Measurements from ENCODE around the gene IGLL5.
"Not testable (repeated sequence)": the region's sequence is repeated elsewhere in the genome, so short reads cannot be mapped to it uniquely, and the experiment has no call there.

The IGLL5 gene

DNA sequence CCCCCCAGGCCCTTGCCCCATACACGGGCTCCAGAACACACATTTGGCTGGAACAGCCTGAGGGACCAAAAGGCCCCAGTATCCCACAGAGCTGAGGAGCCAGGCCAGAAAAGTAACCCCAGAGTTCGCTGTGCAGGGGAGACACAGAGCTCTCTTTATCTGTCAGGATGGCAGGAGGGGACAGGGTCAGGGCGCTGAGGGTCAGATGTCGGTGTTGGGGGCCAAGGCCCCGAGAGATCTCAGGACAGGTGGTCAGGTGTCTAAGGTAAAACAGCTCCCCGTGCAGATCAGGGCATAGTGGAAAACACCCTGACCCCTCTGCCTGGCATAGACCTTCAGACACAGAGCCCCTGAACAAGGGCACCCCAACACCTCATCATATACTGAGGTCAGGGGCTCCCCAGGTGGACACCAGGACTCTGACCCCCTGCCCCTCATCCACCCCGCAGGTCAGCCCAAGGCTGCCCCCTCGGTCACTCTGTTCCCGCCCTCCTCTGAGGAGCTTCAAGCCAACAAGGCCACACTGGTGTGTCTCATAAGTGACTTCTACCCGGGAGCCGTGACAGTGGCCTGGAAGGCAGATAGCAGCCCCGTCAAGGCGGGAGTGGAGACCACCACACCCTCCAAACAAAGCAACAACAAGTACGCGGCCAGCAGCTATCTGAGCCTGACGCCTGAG, 13.1 kb downstream of the IGLL5 start:
- H3K27me3 ChIP-seq (ENCODE audit: control insufficient read depth, insufficient read depth, low read length), result peaks cover 43% of the 10 kb centered on the region
- not testable (repeated sequence) for H3K4me1 ChIP-seq (ENCODE audit: control insufficient read depth, insufficient read depth, low read length); H3K9me3 ChIP-seq (ENCODE audit: control insufficient read depth, insufficient read depth, low read length); H3K4me3 ChIP-seq (ENCODE audit: low read depth, low read length); H3K9ac ChIP-seq (ENCODE audit: low read depth, low read length); H3K36me3 ChIP-seq (ENCODE audit: control insufficient read depth, insufficient read depth, low read length)

DNA sequence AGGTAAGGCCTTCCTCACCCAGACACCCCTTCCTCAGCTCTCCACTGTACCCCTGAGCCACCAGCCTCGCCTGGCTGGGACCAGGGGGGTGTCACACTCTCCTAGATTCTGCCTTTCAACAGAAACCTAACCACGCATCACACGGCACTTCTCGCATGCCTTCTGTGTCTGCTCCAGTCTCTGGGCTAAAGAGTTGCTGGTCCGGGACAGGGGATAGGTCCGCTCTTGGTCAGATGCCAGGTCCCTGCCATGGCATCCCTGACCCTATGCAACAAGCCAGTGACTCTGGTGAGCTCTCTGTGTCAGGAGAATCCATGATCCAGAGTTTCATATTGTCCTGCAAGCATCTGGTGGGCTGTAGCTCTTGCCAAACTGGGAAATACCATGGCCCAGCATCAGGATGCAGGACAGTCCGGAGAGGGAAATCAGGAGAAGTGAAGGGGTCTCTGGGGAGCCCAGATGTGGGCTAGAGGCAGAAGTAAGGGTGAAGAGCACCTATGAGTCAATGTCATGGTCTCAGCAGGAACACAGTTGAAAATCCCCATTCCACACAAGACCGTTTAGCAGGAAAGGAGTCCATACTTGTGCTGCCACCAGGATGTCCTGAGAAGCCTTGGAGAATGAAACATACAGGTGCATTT, 14.1 kb downstream of the IGLL5 start:
- Histone ChIP-seq H3K4me1 (ENCODE audit: control insufficient read depth, insufficient read depth, low read length) (no peaks in the 10 kb centered on the region), H3K9me3 (ENCODE audit: control insufficient read depth, insufficient read depth, low read length) (no peaks in the 10 kb centered on the region), H3K9ac (ENCODE audit: low read depth, low read length) (no peak overlapping the region), H3K27me3 (ENCODE audit: control insufficient read depth, insufficient read depth, low read length) (peaks cover 34% of the 10 kb centered on the region), H3K4me3 (ENCODE audit: low read depth, low read length) (no peak overlapping the region), H3K36me3 (ENCODE audit: control insufficient read depth, insufficient read depth, low read length) (no peaks in the 10 kb centered on the region)

DNA sequence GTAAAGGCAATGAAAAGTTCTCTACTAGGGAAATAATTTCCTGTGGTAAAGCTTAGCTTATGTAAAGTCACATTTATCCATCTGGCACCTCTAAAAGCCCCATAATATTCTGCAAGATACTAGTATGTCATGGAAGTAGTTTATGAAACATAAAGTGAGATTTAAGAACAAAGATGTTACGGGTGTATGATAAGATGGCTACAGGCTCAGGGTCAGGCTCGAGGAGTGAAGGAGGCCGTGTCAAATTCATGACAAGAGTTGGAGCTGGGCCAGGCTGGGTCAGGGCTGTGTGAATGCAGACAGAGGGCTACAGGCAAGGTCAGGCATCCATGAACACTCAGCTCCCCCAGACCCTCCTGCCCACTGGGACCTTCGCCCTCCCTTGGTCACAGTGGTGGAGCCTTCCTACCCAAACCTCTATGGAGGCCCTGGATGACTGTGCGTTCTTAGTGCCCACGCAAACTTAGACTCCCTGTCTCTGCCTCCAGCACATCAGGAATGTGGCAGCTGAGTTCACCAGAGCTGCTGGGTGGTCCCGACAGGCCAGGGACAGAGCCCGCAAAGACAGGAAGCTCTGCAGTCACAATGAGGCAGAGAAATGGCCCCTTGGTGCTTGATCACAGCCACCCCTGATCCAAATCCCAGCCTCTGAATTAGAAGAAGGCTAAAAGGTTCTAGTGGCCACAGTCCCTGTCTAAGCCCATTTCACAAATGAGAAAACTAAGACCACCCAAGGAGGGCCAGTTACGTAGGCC, 14.8 kb downstream of the IGLL5 start:
- H3K4me3 ChIP-seq (ENCODE audit: low read depth, low read length), result no peak overlapping the region
- no peaks in the 10 kb centered on the region for H3K4me1 ChIP-seq (ENCODE audit: control insufficient read depth, insufficient read depth, low read length)
- peaks cover 31% of the 10 kb centered on the region for H3K27me3 ChIP-seq (ENCODE audit: control insufficient read depth, insufficient read depth, low read length)
- H3K9ac ChIP-seq (ENCODE audit: low read depth, low read length), result no peak overlapping the region
- no peaks in the 10 kb centered on the region for H3K9me3 ChIP-seq (ENCODE audit: control insufficient read depth, insufficient read depth, low read length)
- no peaks in the 10 kb centered on the region for H3K36me3 ChIP-seq (ENCODE audit: control insufficient read depth, insufficient read depth, low read length)

DNA sequence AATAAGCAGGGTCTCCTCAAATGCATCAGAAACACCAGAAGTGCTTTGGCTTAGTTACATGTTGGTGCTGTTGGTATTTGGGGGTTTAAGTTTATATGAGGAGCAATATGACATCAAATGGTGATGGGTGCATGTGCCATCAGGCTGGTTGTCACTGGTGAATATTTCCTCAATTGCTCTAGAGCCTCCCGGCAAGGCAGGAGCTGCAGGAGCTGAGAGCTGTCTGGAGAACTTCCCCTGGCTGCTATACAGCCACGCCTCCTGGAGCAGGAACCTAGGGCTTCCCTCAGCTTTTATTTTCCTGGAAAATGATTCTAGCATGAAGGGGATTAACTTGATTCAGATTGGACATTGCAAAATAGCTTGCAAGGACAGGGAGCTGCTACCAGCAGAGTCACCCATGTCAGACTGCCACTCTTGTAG, 15.8 kb downstream of the IGLL5 start:
- no peak overlapping the region for H3K9ac ChIP-seq (ENCODE audit: low read depth, low read length)
- H3K27me3 ChIP-seq (ENCODE audit: control insufficient read depth, insufficient read depth, low read length), result peaks cover 29% of the 10 kb centered on the region
- H3K4me1 ChIP-seq (ENCODE audit: control insufficient read depth, insufficient read depth, low read length), result no peaks in the 10 kb centered on the region

DNA sequence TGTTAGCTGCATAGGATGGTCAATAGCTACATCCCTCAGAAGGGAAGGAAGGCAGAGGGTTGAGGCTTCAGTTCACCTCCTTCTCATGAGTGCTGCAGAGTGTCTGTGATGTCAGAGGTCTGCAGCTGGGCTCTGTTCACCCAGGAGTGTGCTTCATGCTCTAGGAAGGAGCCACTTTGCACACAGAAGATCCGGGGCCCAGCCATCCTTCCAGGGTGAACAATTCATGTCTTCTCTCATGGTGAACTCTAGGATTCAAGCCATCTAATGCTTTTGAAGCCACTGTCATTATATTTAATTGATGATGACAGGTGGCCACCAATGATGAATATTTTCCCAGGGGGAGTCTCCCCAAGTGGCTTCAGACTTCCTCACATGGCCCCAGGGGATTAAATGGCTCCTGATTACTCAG, 16.2 kb downstream of the IGLL5 start:
- not testable (repeated sequence) for H3K9ac ChIP-seq (ENCODE audit: low read depth, low read length)
- H3K27me3 ChIP-seq (ENCODE audit: control insufficient read depth, insufficient read depth, low read length), result peaks cover 29% of the 10 kb centered on the region

More for the DNA sequence above, 15.8 kb downstream of the IGLL5 start:
- no peaks in the 10 kb centered on the region for H3K9me3 ChIP-seq (ENCODE audit: control insufficient read depth, insufficient read depth, low read length)
- H3K4me3 ChIP-seq (ENCODE audit: low read depth, low read length), result no peak overlapping the region
- H3K36me3 ChIP-seq (ENCODE audit: control insufficient read depth, insufficient read depth, low read length), result no peaks in the 10 kb centered on the region

DNA sequence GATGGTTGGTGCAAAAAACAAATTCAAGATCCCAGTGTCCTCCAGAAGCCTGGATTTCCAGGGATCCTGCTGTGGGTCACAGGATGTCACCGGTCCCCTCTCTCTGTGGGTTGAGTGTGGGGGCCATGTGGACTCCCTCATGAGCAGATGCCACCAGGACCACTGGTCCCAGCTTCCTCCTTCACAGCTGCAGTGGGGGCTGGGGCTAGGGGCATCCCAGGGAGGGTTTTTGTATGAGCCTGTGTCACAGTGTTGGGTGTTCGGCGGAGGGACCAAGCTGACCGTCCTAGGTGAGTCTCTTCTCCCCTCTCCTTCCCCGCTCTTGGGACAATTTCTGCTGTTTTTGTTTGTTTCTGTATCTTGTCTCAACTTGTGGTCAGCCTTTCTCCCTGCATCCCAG, 17.1 kb downstream of the IGLL5 start:
- not testable (repeated sequence) for H3K9me3 ChIP-seq (ENCODE audit: control insufficient read depth, insufficient read depth, low read length); H3K4me3 ChIP-seq (ENCODE audit: low read depth, low read length); H3K36me3 ChIP-seq (ENCODE audit: control insufficient read depth, insufficient read depth, low read length); H3K4me1 ChIP-seq (ENCODE audit: control insufficient read depth, insufficient read depth, low read length); H3K9ac ChIP-seq (ENCODE audit: low read depth, low read length)
- H3K27me3 ChIP-seq (ENCODE audit: control insufficient read depth, insufficient read depth, low read length), result peaks cover 35% of the 10 kb centered on the region

More for the DNA sequence above, 16.2 kb downstream of the IGLL5 start:
- H3K9me3 ChIP-seq (ENCODE audit: control insufficient read depth, insufficient read depth, low read length); H3K36me3 ChIP-seq (ENCODE audit: control insufficient read depth, insufficient read depth, low read length); H3K4me1 ChIP-seq (ENCODE audit: control insufficient read depth, insufficient read depth, low read length); H3K4me3 ChIP-seq (ENCODE audit: low read depth, low read length): not testable (repeated sequence)

DNA sequence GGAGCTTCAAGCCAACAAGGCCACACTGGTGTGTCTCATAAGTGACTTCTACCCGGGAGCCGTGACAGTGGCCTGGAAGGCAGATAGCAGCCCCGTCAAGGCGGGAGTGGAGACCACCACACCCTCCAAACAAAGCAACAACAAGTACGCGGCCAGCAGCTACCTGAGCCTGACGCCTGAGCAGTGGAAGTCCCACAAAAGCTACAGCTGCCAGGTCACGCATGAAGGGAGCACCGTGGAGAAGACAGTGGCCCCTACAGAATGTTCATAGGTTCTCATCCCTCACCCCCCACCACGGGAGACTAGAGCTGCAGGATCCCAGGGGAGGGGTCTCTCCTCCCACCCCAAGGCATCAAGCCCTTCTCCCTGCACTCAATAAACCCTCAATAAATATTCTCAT, 18.8 kb downstream of the IGLL5 start:
- not testable (repeated sequence) for H3K9ac ChIP-seq (ENCODE audit: low read depth, low read length); H3K9me3 ChIP-seq (ENCODE audit: control insufficient read depth, insufficient read depth, low read length); H3K4me1 ChIP-seq (ENCODE audit: control insufficient read depth, insufficient read depth, low read length); H3K4me3 ChIP-seq (ENCODE audit: low read depth, low read length); H3K36me3 ChIP-seq (ENCODE audit: control insufficient read depth, insufficient read depth, low read length)
- H3K27me3 ChIP-seq (ENCODE audit: control insufficient read depth, insufficient read depth, low read length), result peaks cover 36% of the 10 kb centered on the region

DNA sequence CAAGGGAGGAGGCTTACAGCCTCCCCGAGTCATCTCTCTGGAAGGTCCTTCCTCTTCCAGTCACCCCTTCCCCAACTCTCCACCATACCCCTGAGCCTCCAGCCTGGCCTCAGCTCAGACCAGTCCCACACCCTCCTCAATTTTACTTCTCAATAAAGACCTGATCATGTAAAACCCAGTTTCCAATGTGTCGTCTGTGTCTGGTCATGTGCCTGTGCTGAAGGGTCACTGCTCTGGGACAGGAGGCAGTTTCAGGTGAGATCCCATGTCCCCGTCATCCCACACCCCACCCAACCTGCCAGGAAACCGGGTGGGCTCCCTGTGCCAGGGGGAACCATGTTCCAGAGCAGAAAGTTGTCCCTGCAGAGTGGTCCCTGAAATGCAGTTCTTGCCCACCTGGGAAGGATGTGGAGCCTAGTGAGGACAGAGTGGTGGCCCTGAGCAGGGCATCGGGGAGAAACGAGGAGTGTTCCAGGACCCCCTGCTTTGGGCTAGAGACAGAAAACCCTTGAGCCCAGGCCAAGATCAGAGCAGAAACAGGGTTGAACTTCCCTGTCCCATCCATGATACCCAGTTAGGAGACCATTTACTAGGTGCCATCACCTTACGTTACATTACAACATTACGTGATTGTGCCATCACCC, 19.4 kb downstream of the IGLL5 start:
- Histone ChIP-seq H3K27me3 (ENCODE audit: control insufficient read depth, insufficient read depth, low read length) (peaks cover 32% of the 10 kb centered on the region), H3K9me3 (ENCODE audit: control insufficient read depth, insufficient read depth, low read length) (no peaks in the 10 kb centered on the region), H3K9ac (ENCODE audit: low read depth, low read length) (no peak overlapping the region), H3K4me3 (ENCODE audit: low read depth, low read length) (no peak overlapping the region), H3K36me3 (ENCODE audit: control insufficient read depth, insufficient read depth, low read length) (no peaks in the 10 kb centered on the region), H3K4me1 (ENCODE audit: control insufficient read depth, insufficient read depth, low read length) (no peaks in the 10 kb centered on the region)

DNA sequence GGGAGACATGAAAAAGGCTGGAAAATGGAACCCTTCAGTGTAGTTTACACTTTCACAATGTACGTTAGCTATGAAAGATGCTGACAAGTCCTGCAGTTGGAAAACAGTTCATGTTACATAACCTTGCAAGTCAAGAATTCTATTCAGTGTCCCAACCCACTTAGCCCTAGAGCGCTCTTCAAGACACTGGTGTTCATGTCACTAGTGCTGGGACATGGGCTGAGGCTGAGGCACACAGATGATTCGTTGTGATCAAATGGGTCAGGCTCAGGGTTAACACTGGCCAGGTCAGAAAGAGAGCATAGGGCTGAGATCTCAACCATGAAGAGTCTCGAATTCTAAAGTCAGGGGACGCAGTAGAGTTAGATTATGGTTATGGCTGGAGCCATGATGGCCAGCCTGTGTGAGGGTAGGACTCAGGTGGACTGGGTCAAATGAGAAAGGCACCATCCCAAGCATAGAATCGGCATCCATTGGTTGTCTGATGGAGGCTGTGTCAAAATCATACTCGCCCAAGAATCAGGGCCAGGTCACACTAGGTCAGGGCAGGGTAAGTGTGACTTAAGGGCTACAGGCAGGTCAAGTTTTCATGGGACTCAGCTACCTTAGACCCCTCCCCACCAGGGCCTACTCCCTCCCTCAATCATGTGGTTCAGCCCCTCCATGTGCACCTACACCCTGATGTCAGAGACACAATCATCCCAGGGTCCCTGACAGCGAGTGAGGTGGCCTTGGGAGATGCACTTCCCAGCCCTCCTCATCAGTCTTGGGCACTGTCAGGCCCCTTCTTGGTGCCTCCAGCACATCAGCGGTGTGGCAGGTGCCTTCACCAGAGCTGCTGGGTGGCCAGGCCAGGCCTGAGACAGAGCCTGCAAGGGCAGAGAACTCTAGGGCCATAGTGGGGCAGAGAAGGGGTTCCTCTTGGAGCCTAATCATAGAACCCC, 20.2 kb downstream of the IGLL5 start:
- Histone ChIP-seq H3K4me1 (ENCODE audit: control insufficient read depth, insufficient read depth, low read length) (no peaks in the 10 kb centered on the region), H3K4me3 (ENCODE audit: low read depth, low read length) (no peak overlapping the region), H3K36me3 (ENCODE audit: control insufficient read depth, insufficient read depth, low read length) (no peaks in the 10 kb centered on the region), H3K9me3 (ENCODE audit: control insufficient read depth, insufficient read depth, low read length) (no peaks in the 10 kb centered on the region), H3K27me3 (ENCODE audit: control insufficient read depth, insufficient read depth, low read length) (peaks cover 25% of the 10 kb centered on the region), H3K9ac (ENCODE audit: low read depth, low read length) (no peak overlapping the region)

DNA sequence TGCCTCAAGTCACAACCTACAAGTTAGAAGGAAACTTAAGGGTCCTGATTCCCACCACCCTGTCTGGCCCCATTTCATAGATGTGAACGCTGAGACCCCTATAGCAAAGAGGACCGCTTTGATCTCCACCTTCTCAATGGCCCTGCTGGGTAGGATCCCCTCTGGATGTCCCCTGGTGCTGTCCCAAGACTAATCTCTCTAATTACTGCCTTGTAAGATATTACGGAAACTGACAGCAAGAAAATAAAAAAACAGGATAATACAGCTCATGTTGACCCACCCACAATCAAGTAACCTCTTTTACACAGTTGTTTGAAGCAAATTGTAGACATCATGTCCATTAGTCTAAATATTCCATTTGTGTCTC, 20.9 kb downstream of the IGLL5 start:
- no peaks in the 10 kb centered on the region for H3K9me3 ChIP-seq (ENCODE audit: control insufficient read depth, insufficient read depth, low read length)
- H3K27me3 ChIP-seq (ENCODE audit: control insufficient read depth, insufficient read depth, low read length), result peaks cover 24% of the 10 kb centered on the region
- no peak overlapping the region for H3K4me3 ChIP-seq (ENCODE audit: low read depth, low read length)
- H3K36me3 ChIP-seq (ENCODE audit: control insufficient read depth, insufficient read depth, low read length), result no peaks in the 10 kb centered on the region
- H3K9ac ChIP-seq (ENCODE audit: low read depth, low read length), result no peak overlapping the region
- no peaks in the 10 kb centered on the region for H3K4me1 ChIP-seq (ENCODE audit: control insufficient read depth, insufficient read depth, low read length)

All from iPS-15b (cell line).